ENCODE results near the gene PLAU.
"Not testable (repeated sequence)": the region's sequence is repeated elsewhere in the genome, so short reads cannot be mapped to it uniquely, and the experiment has no call there.

Gene PLAU

DNA sequence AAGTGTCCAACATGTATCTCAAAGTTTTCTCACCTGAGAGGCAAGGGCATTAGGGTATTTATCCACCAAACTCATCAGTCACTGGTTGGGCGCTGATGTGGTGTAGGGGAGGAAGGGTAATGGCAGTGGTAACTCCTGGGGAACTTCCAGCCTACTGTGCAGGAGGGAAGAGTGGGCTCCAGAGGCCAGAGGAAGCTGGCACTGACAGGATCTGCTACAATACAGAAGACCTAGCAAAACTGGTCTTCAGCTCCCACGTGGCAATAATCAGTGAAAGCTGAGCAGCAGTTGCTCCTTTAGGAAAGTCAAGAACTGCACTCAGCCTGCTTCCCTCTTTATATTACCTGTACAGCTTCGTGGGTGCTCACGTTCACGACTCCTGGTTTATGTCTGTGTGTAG, 19.4 kb upstream of the PLAU start:
- DNase-seq (ENCODE audit: low read depth), result no peak
- no peak overlapping the region for H3K4me3 ChIP-seq (ENCODE audit: control insufficient read depth, low read depth, low read length)
- TF ChIP-seq, protein P1, sequence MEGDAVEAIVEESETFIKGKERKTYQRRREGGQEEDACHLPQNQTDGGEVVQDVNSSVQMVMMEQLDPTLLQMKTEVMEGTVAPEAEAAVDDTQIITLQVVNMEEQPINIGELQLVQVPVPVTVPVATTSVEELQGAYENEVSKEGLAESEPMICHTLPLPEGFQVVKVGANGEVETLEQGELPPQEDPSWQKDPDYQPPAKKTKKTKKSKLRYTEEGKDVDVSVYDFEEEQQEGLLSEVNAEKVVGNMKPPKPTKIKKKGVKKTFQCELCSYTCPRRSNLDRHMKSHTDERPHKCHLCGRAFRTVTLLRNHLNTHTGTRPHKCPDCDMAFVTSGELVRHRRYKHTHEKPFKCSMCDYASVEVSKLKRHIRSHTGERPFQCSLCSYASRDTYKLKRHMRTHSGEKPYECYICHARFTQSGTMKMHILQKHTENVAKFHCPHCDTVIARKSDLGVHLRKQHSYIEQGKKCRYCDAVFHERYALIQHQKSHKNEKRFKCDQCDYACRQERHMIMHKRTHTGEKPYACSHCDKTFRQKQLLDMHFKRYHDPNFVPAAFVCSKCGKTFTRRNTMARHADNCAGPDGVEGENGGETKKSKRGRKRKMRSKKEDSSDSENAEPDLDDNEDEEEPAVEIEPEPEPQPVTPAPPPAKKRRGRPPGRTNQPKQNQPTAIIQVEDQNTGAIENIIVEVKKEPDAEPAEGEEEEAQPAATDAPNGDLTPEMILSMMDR (IDR thresholded peaks at IDR 0.05; ENCODE audit: control insufficient read depth, insufficient read depth, low read depth, low read length, missing control alignments), result no peak

DNA sequence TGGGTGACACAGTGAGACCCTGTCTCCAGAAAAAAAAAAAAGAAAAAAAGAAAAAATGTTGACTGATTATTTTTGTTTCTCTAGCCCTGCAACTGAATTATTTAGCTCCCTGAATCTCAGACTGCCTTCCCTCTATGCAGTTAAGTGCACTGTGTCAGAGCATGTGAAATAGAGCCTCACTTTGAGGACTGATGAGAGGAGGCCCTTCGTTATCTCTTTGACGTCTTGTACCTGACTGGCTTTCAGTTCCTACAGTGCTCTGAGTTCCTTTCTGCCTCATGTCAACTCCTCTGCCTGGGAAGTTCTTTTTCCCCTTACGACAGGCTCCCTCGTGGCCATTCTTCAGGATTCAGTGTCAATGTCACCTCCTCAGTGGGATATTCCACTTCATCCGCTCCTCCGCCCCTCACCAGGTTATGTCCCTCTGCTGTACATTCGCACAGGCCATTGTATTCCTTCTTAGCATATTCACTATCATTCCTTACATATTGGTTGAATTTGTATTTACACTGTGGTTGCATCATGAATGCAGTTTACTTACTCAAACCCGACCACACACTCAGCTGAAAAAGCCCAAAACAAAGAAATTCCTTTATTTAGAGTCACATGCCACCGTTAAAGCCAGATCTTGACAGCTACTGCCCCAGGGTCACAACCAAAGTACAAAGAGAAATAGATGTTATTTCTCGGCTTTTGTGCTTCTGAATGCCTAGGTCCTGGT, 18.5 kb upstream of the PLAU start:
- peak; percentile 34 for DNase-seq (ENCODE audit: low read depth)
- TF ChIP-seq, protein P1 (IDR thresholded peaks at IDR 0.05; ENCODE audit: control insufficient read depth, insufficient read depth, low read depth, low read length, missing control alignments), result no peak
- H3K4me3 ChIP-seq (ENCODE audit: control insufficient read depth, low read depth, low read length), result no peak overlapping the region

DNA sequence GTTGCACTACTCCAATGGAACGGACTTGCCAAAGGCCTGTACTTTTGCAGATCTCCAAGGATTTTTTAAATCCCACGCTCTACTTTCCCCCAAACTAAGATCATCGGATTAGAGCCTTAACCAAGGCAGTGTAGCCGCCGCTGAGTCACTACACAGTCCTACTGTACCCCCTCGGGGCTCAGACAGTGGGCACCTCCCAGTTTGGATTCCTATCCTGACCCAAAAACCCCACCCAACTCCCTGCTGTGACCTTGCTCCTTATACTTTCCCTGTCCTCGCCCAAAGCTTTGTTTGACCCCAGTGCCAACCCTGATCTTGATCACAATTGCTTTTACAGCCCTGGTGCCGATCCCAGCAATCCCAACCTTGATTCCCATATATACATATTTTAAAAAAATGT, 17.5 kb upstream of the PLAU start:
- TF ChIP-seq, protein P1 (IDR thresholded peaks at IDR 0.05; ENCODE audit: control insufficient read depth, insufficient read depth, low read depth, low read length, missing control alignments), result no peak
- DNase-seq (ENCODE audit: low read depth), result no peak
- H3K4me3 ChIP-seq (ENCODE audit: control insufficient read depth, low read depth, low read length), result no peak overlapping the region

DNA sequence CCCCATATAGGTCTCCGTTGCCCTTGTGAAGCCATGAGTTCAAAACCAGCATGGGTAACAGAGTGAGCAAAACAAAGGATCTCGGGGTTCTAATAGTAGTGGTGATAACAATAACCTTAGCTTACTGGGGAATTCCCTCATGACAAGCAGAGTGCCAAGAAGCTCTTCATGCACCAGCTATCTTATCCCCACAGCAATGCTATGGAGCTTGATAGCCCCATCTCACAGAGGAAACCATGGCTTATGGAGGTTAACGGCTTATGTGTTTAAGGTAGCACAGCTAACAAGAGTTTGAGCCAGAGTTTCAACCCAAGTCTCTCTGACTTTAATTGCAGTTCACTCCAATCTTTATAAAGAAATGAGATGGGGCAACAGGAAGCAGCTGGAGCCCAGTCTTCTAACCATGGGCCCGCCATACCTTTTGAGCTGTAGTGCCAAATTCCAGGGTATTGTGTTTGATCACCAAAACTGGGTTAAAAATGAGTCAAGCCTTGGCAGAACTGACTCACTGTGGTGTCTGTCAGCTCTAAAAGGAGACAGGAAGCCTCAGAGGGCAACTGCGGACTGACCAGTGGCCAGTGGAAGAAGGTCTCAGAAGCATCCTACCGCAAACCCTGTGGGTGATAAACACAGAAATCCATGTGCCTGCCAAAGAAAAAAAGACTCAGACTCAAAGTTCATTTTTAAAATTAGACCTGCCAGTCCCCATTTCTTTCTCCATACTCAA, 16.5 kb upstream of the PLAU start:
- peak; percentile 89 for DNase-seq (ENCODE audit: low read depth)
- TF ChIP-seq, protein P1 (IDR thresholded peaks at IDR 0.05; ENCODE audit: control insufficient read depth, insufficient read depth, low read depth, low read length, missing control alignments), result no peak
- no peak overlapping the region for H3K4me3 ChIP-seq (ENCODE audit: control insufficient read depth, low read depth, low read length)

DNA sequence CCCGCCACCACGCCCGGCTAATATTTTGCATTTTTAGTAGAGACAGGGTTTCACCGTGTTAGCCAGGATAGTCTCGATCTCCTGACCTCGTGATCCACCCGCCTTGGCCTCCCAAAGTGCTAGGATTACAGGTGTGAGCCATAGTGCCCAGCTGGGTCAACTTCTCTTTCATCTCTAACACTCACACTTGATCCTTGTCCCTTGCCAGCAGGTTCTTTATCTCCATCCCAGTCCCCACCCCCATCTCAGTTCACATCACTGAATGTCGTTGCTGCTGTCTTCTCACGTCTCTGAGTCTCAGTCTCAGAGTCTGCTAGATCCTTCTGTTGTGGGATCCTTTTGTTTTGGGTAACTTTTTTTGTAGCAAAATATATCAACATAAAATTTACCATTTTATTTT, 15.6 kb upstream of the PLAU start:
- DNase-seq (ENCODE audit: low read depth); H3K4me3 ChIP-seq (ENCODE audit: control insufficient read depth, low read depth, low read length): not testable (repeated sequence)

DNA sequence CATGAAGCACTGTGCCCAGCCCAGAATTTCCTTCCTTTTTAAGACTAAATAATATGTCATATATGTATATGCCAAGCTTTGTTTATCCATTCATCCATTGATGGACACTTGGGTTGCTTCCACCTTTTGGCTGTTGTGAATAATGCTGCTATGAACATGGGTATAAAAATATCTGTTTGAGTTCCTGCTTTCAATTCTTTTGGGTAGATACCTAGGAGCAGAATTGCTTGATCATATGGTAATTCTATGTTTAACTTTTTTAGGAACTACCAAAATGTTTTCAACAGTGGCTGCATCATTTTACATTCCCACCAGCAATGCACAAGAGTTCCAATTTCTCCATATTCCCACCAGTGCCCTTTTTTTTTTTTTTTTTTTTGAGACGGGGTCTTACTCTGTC, 13.2 kb upstream of the PLAU start:
- no peak overlapping the region for H3K4me3 ChIP-seq (ENCODE audit: control insufficient read depth, low read depth, low read length)
- no peak for DNase-seq (ENCODE audit: low read depth)
- TF ChIP-seq, protein P1 (IDR thresholded peaks at IDR 0.05; ENCODE audit: control insufficient read depth, insufficient read depth, low read depth, low read length, missing control alignments), result no peak

DNA sequence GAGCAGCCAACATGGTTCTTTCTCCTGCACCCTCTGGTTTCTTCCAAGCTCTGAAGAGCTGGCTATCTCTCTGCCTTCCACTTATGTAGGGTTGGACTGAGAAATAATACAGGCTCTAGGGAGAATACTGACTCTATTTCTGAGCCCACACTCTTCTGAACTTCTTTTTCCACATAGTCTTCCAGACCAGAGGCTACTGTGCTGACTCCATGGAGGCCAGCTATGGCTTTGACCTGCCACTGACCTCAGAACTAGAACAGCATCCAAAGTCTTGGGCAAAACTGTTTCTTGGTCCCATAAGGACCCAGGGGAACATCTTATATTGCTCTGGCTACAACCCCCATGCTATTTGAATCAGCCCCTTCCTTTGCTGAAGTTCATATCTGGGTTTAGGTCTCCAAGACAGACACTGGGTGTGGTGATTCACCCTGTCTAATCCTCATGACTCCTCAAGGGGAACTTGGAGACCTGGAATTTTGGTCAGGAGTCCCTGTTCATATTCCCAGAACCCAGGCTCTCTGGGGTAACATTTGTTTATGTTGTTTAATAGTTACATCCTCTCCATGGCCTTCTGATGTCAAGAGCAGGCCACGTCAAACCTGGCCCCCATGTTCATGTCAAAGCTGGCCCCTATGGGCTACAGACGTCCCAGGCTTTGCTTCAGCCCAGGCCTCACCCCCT, 12.1 kb upstream of the PLAU start:
- TF ChIP-seq, protein P1 (IDR thresholded peaks at IDR 0.05; ENCODE audit: control insufficient read depth, insufficient read depth, low read depth, low read length, missing control alignments), result no peak
- DNase-seq (ENCODE audit: low read depth), result no peak

More for the DNA sequence above, 12.1 kb upstream of the PLAU start:
- no peak overlapping the region for H3K4me3 ChIP-seq (ENCODE audit: control insufficient read depth, low read depth, low read length)

Measured in AG09309 (cell line).